HCT116 (cell line): ENCODE data around the gene FAM47E. TPM values are rescaled to one million over a fixed set of nuclear protein-coding genes. Genes with fewer than 3 reads are reported as not detected.

ENCODE experiments used
- ATAC-seq: fragments of 200-7000 bp; cut with Tn5 transposase; 2 replicates; pipeline ENCODE4 v1.9.1; 2020; ENCODE audit warnings: mild to moderate bottlenecking, moderate library complexity
- BruUV-seq: library from RNA; stranded (reverse); fragments of 400-500 nt; replicated peaks from 2 replicates; lab custom pipeline; 2021; lab: Mats Ljungman, UMichigan
- CTCF ChIA-PET: fragments of 300-600 bp; sonication (Branson Sonifier 250); formaldehyde crosslinking; loops from one replicate; lab custom pipeline; 2021; ENCODE audit warnings: antibody characterized with exemption; lab: Charles Lee
- POLR2A ChIA-PET: fragments of 300-600, 350-600 bp; sonication (Branson Sonifier 250); formaldehyde crosslinking; loops from one replicate; lab custom pipeline; 2021; ENCODE audit warnings: antibody characterized with exemption; lab: Charles Lee
- RAD21 ChIA-PET, 2 experiments: fragments of 300-600 bp; sonication (Branson Sonifier 250); formaldehyde crosslinking; loops; one replicate each; lab custom pipeline; 2023; ENCODE audit warnings: low total read pairs in 2 of 2; ENCODE audit not compliant: uncharacterized antibody in 2 of 2, unreplicated experiment in 2 of 2, low non-redundant PET in 1 of 2; lab: Charles Lee
- DNase-seq: peaks from one replicate; pipeline ENCODE4 v3.0.0-alpha.2; 2010; ENCODE audit warnings: low read depth, low spot score
- H2AFZ ChIP-seq: fragments of 200-600 bp; shearing (Covaris generic), sonication (generic); 2 replicates; pipeline ENCODE4 v1.6.1; 2017; ENCODE audit warnings: low read depth, mixed run types, mixed read lengths, antibody characterized with exemption, low read length; ENCODE audit not compliant: poor library complexity, severe bottlenecking
- H3K27ac ChIP-seq: 2 replicates; pipeline ENCODE4 v1.5.1; 2012; ENCODE audit warnings: low read depth, low read length
- H3K27me3 ChIP-seq: fragments of 200-600 bp; sonication (generic); 2 replicates; pipeline ENCODE4 v1.6.1; 2016; ENCODE audit warnings: mixed run types, low read length, mixed read lengths; ENCODE audit not compliant: insufficient read depth
- H3K36me3 ChIP-seq, 2 experiments: fragments of 200-500 bp in 1 of 2; fragments of 200-600 bp in 1 of 2; sonication (Bioruptor generic) in 1 of 2; sonication (generic) in 1 of 2; 2 replicates each; pipeline versions ENCODE4 v1.5.1 to v1.6.1; 2014 to 2016; ENCODE audit warnings: low read length in 2 of 2, inconsistent platforms in 1 of 2, mixed read lengths in 1 of 2, mixed run types in 1 of 2; ENCODE audit not compliant: insufficient read depth in 2 of 2, control insufficient read depth in 1 of 2
- H3K4me1 ChIP-seq, 2 experiments: fragments of 200-600 bp in 1 of 2; sonication (generic) in 1 of 2; 2 replicates each; pipeline versions ENCODE4 v1.5.1 to v1.6.1; 2012 to 2017; ENCODE audit warnings: low read length in 2 of 2, inconsistent platforms in 1 of 2, mild to moderate bottlenecking in 1 of 2, mixed read lengths in 1 of 2, mixed run types in 1 of 2, moderate library complexity in 1 of 2; ENCODE audit not compliant: insufficient read depth in 2 of 2, control insufficient read depth in 1 of 2
- H3K4me2 ChIP-seq: fragments of 200-600 bp; sonication (generic); 2 replicates; pipeline ENCODE4 v1.6.1; 2017; ENCODE audit warnings: mixed run types, low read length, mixed read lengths
- H3K4me3 ChIP-seq, 2 experiments: fragments of 200-600 bp in 1 of 2; sonication (generic) in 1 of 2; replicated peaks in 1 of 2; 2 replicates each; pipeline ENCODE4 v1.5.1; 2011 to 2016; ENCODE audit warnings: low read length in 2 of 2, control low read depth in 1 of 2, low read depth in 1 of 2, mild to moderate bottlenecking in 1 of 2, mixed read lengths in 1 of 2, mixed run types in 1 of 2
- H3K79me2 ChIP-seq: fragments of 200-600 bp; sonication (generic); 2 replicates; pipeline ENCODE4 v1.6.1; 2017; ENCODE audit warnings: mild to moderate bottlenecking, mixed run types, low read length, moderate library complexity, mixed read lengths; ENCODE audit not compliant: insufficient read depth
- H3K9ac ChIP-seq: fragments of 200-600 bp; sonication (generic); 2 replicates; pipeline ENCODE4 v1.6.1; 2016; ENCODE audit warnings: low read length, mixed read lengths
- H3K9me2 ChIP-seq: fragments of 200-600 bp; sonication (generic), shearing (Covaris generic); 2 replicates; pipeline ENCODE4 v1.6.1; 2017; ENCODE audit warnings: mixed run types, mild to moderate bottlenecking, moderate library complexity; ENCODE audit not compliant: insufficient read depth
- H3K9me3 ChIP-seq, 2 experiments: fragments of 200-500 bp in 1 of 2; fragments of 200-600 bp in 1 of 2; sonication (Bioruptor generic) in 1 of 2; sonication (generic) in 1 of 2; 2 replicates each; pipeline ENCODE4 v1.6.1; 2014 to 2017; ENCODE audit warnings: low read length in 2 of 2, mixed read lengths in 2 of 2, inconsistent platforms in 1 of 2, low read depth in 1 of 2, mild to moderate bottlenecking in 1 of 2, mixed run types in 1 of 2, moderate library complexity in 1 of 2; ENCODE audit not compliant: control insufficient read depth in 1 of 2, insufficient read depth in 1 of 2
- H4K20me1 ChIP-seq: fragments of 200-600 bp; sonication (generic), shearing (Covaris generic); 2 replicates; pipeline ENCODE4 v1.6.1; 2017; ENCODE audit warnings: mixed run types, mild to moderate bottlenecking, moderate library complexity; ENCODE audit not compliant: insufficient read depth
- CBX3 ChIP-seq: IDR thresholded peaks from 2 replicates; pipeline ENCODE4 v1.6.1; 2012; ENCODE audit warnings: low read depth
- CEBPB ChIP-seq: IDR thresholded peaks from 2 replicates; pipeline ENCODE4 v1.6.1; 2012; ENCODE audit warnings: low read depth
- CTCF ChIP-seq, 3 experiments: fragments of 200-600 bp in 1 of 3; sonication (generic) in 1 of 3; IDR thresholded peaks in 2 of 3; conservative IDR thresholded peaks in 1 of 3; 2 replicates each; pipeline ENCODE4 v1.5.1; 2012 to 2017; ENCODE audit warnings: low read depth in 2 of 3, low read length in 2 of 3, antibody characterized with exemption in 1 of 3, borderline replicate concordance in 1 of 3, control low read depth in 1 of 3, mild to moderate bottlenecking in 1 of 3, mixed read lengths in 1 of 3, mixed run types in 1 of 3, moderate library complexity in 1 of 3; ENCODE audit not compliant: insufficient read depth in 1 of 3
- ELF1 ChIP-seq: IDR thresholded peaks from 2 replicates; pipeline ENCODE4 v1.6.1; 2012; ENCODE audit warnings: low read depth, borderline replicate concordance
- EZH2phosphoT487 ChIP-seq: fragments of 200-600 bp; IDR thresholded peaks from 2 replicates; pipeline ENCODE4 v1.6.1; 2018; ENCODE audit warnings: antibody characterized with exemption, borderline replicate concordance
- MAX ChIP-seq: IDR thresholded peaks from 2 replicates; pipeline ENCODE4 v1.6.1; 2012
- POLR2AphosphoS5 ChIP-seq: IDR thresholded peaks from 2 replicates; pipeline ENCODE4 v1.6.1; 2011; ENCODE audit warnings: mild to moderate bottlenecking, low read depth, low read length, moderate library complexity
- SP1 ChIP-seq: IDR thresholded peaks from 2 replicates; pipeline ENCODE4 v1.6.1; 2012; ENCODE audit warnings: low read depth
- TCF7L2 ChIP-seq: IDR thresholded peaks from 2 replicates; pipeline ENCODE4 v1.7.0; 2011; ENCODE audit warnings: borderline replicate concordance, inconsistent platforms; ENCODE audit not compliant: insufficient read depth, insufficient read length; ENCODE audit errors: extremely low read depth
- YY1 ChIP-seq: IDR thresholded peaks from 2 replicates; pipeline ENCODE4 v1.6.1; 2011; ENCODE audit warnings: low read length, low read depth, moderate library complexity, mild to moderate bottlenecking; ENCODE audit not compliant: insufficient replicate concordance; ENCODE audit errors: extremely low read depth
- ZFX ChIP-seq: fragments of 450-650 bp; IDR thresholded peaks from 2 replicates; pipeline ENCODE4 v1.6.1; 2017
- intact Hi-C: fragments of 100-400 bp; cut with micrococcal nuclease; formaldehyde crosslinking; loops from 2 replicates; pipeline ENCODE4 v1.10.0; 2022
- total RNA-seq: library from RNA; stranded (reverse); gene quantifications from one replicate; pipeline ENCODE4 v1.2.1, GENCODE V29; 2021; ENCODE audit not compliant: unreplicated experiment

FAM47E gene
- total RNA-seq, 1 experiment from 2014 or later, result 0.91 TPM

DNA sequence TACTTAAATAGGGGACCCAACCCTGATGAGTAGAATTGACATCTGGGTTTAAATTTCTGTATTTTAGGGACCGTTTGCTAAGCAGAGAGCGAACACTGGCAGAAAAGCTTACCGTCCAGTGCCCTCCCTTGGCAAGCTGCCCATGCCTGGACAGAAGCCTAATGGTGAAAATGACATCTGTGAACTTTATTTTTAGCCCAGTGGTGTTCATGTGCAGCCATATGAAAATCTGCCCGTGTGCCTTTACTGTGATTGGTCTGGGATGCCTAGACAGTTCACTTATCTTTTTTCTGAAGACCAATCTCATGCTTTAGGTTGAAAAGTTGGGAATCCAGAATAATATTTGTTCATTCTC lies 56.1 kb downstream of the FAM47E start:
- BruUV-seq, result no TSS peak
- ATAC-seq (no peak), DNase-seq (no peak)
- Histone ChIP-seq H3K4me3 (peak overlapping the region; percentile 72 to 91), H3K4me2 (peak overlapping the region; percentile 82), H3K79me2 (peaks cover 27% of the 10 kb centered on the region), H3K4me1 (peaks cover 11 to 27% of the 10 kb centered on the region in 2 experiments; a peak in 3 of 4 replicates), H3K9ac (peak overlapping the region; percentile 73), H4K20me1 (no peaks in the 10 kb centered on the region), H3K27ac (peak overlapping the region; percentile 89; the same call in 1 of the 2 replicates), H3K36me3 (0 out of 4 replicates have a peak, but pooled peaks cover 0 to 2% of the 10 kb centered on the region in 2 experiments)
- RAD21 ChIA-PET, result interaction anchor here in 1 of 2 experiments (1.2 kb wide), 1 partner anchor 70 kb away, joined by 5 read pairs; no protein-coding TSS in a partner anchor
- CTCF ChIA-PET, result interaction anchor here (0.8 to 3.3 kb wide), 5 partner anchors 12 to 197 kb away, joined by 3 to 24 read pairs (median 4); partner anchors contain the start of gene SCARB2
- TF ChIP-seq CBX3 (no peak), ELF1 (no peak), MAX (no peak), YY1 (no peak)
- TF ChIP-seq, all 23 proteins: peak for 0
- POLR2A ChIA-PET, result interaction anchor here (2.3 kb wide), 1 partner anchor 70 kb away, joined by 12 read pairs; no protein-coding TSS in a partner anchor
- Histone ChIP-seq H3K9me3 (no peaks in the 10 kb centered on the region), H2AFZ (no peak overlapping the region), H3K27me3 (no peaks in the 10 kb centered on the region), H3K9me2 (no peaks in the 10 kb centered on the region)
- intact Hi-C loops, result loop anchor here (2.0 kb wide), 1 partner anchor 71 kb away; no protein-coding TSS in a partner anchor

GRCh38 chr4:76308548-76308947 lies 57.0 kb downstream of the FAM47E start:
- Histone ChIP-seq H3K4me2 (no peak overlapping the region), H3K36me3 (0 out of 4 replicates have a peak, but pooled peaks cover 0 to 2% of the 10 kb centered on the region in 2 experiments), H3K9me2 (no peaks in the 10 kb centered on the region), H3K9ac (no peak overlapping the region), H3K27ac (no peak overlapping the region), H3K9me3 (no peaks in the 10 kb centered on the region), H3K4me1 (peaks cover 9 to 22% of the 10 kb centered on the region in 2 experiments; a peak in 3 of 4 replicates), H3K27me3 (no peaks in the 10 kb centered on the region), H2AFZ (no peak overlapping the region), H3K4me3 (no peak overlapping the region), H3K79me2 (peaks cover 24% of the 10 kb centered on the region), H4K20me1 (no peaks in the 10 kb centered on the region)
- RAD21 ChIA-PET, result no interaction called here
- BruUV-seq, result no TSS peak
- POLR2A ChIA-PET, result no interaction called here
- no peak for DNase-seq
- intact Hi-C loops, result no loop called here
- CTCF ChIA-PET, result interaction anchor here (3.3 kb wide), 1 partner anchor 69 kb away, joined by 24 read pairs; no protein-coding TSS in a partner anchor
- ATAC-seq, result no peak
- no peak for TF ChIP-seq EZH2phosphoT487
- no peak for TF ChIP-seq CTCF (IDR thresholded peaks at IDR 0.05 in 2 of 3, conservative IDR thresholded peaks at IDR 0.05 in 1 of 3; ENCODE audit: borderline replicate concordance in 1 of 3, insufficient read depth in 1 of 3, low read depth in 2 of 3, low read length in 2 of 3)
- no peak for TF ChIP-seq SP1
- TF ChIP-seq CEBPB, result no peak
- TF ChIP-seq POLR2AphosphoS5, result no peak
- no peak for TF ChIP-seq ZFX
- TF ChIP-seq TCF7L2, result no peak
